Gastrocnemius medialis (tissue), 4 donors: ENCODE data around the gene KISS1. TPM values are rescaled to one million over a fixed set of nuclear protein-coding genes. Genes with fewer than 3 reads are reported as not detected.

Source experiments
- ATAC-seq, 2 donors: fragments of 150-250 bp; one replicate each; pipeline ENCODE4 v1.9.1; 2016
- DNase-seq, 2 donors: peaks; one replicate each; pipeline ENCODE4 v3.0.0-alpha.2; 2019
- H3K27ac ChIP-seq, 4 donors: fragments of 200-600 bp; sonication (generic); 1 replicate in 1 of 4; 2 replicates in 3 of 4; pipeline ENCODE4 v1.5.1; 2016 to 2018; ENCODE audit warnings: mild to moderate bottlenecking in 2 of 4, moderate library complexity in 1 of 4
- H3K27me3 ChIP-seq, 3 donors: fragments of 200-600 bp; sonication (generic) in 2 of 3; 1 replicate in 1 of 3; 2 replicates in 2 of 3; pipeline versions ENCODE4 v1.5.1 to v1.6.0; 2016 to 2019; ENCODE audit warnings: mild to moderate bottlenecking in 1 of 3, moderate library complexity in 1 of 3
- H3K36me3 ChIP-seq, 2 donors: fragments of 200-600 bp; sonication (generic) in 1 of 2; one replicate each; pipeline ENCODE4 v1.5.1; 2017 to 2018
- H3K4me1 ChIP-seq, 2 donors: fragments of 200-600 bp; sonication (generic) in 1 of 2; one replicate each; pipeline ENCODE4 v1.5.1; 2016 to 2017; ENCODE audit warnings: mild to moderate bottlenecking in 2 of 2
- H3K4me3 ChIP-seq, 4 donors: fragments of 200-600 bp; sonication (generic) in 3 of 4; 1 replicate in 1 of 4; 2 replicates in 3 of 4; pipeline ENCODE4 v1.5.1; 2016 to 2019; ENCODE audit warnings: mild to moderate bottlenecking in 2 of 4
- H3K9me3 ChIP-seq, 3 donors: fragments of 200-600 bp; sonication (generic) in 2 of 3; 1 replicate in 1 of 3; 2 replicates in 2 of 3; pipeline ENCODE4 v1.5.1; 2016 to 2019
- CTCF ChIP-seq, 5 experiments: fragments of 450-650 bp in 3 of 5; fragments of 200-600 bp in 2 of 5; sonication (generic) in 2 of 5; IDR thresholded peaks in 4 of 5; conservative IDR thresholded peaks in 1 of 5; 1 replicate in 4 of 5; 2 replicates in 1 of 5; pipeline ENCODE4 v1.5.1; 2016 to 2019; ENCODE audit warnings: antibody characterized with exemption in 5 of 5, mild to moderate bottlenecking in 3 of 5, moderate library complexity in 3 of 5
- POLR2A ChIP-seq, 2 donors: fragments of 450-650 bp; IDR thresholded peaks; one replicate each; pipeline ENCODE4 v1.6.1; 2017; ENCODE audit warnings: antibody characterized with exemption in 2 of 2, mild to moderate bottlenecking in 2 of 2, moderate library complexity in 2 of 2
- in situ Hi-C, 4 donors: fragments of 200-750 bp; cut with MboI; loops; one replicate each; pipeline versions ENCODE4 v1.15.0 to v1.8.0; 2017; ENCODE audit warnings: low sequenced_read_pairs in 4 of 4
- intact Hi-C: fragments of 100-400 bp; cut with DNase I; formaldehyde crosslinking; loops from one replicate; pipeline ENCODE4 v1.15.1; 2023; ENCODE audit warnings: low total_unique reads
- total RNA-seq, 4 donors: library from RNA; depleted of rRNA; stranded (reverse); fragments of >200 nt; gene quantifications; one replicate each; pipeline versions ENCODE4 v1.1.0 to v1.2.3, GENCODE V29; 2016

The KISS1 gene
- total RNA-seq, 4 donors from 2014 or later, result not detected

GRCh38 chr1:204211046-204211445 lies 14.8 kb upstream of the KISS1 start:
- Histone ChIP-seq H3K4me3 (no peak overlapping the region), H3K27me3 (peaks cover 5 to 8% (median 7%) of the 10 kb centered on the region in 3 donors), H3K4me1 (peaks cover 0 to 6% of the 10 kb centered on the region in 2 donors), H3K9me3 (no peaks in the 10 kb centered on the region), H3K27ac (no peak overlapping the region), H3K36me3 (no peaks in the 10 kb centered on the region)
- in situ Hi-C loops, result loop anchor here in 3 of 4 donors (5.0 to 25.0 kb wide), 2 partner anchors 151 kb away; partner anchors contain the start of gene PLEKHA6 (in 1 of the 3)
- DNase-seq, result no peak
- no peak for ATAC-seq
- intact Hi-C loops, result loop anchor here (5.0 kb wide), 1 partner anchor 96 kb away; no protein-coding TSS in a partner anchor
- TF ChIP-seq CTCF (IDR thresholded peaks at IDR 0.05 in 4 of 5, conservative IDR thresholded peaks at IDR 0.05 in 1 of 5) (no peak), POLR2A (IDR thresholded peaks at IDR 0.05) (no peak)

- no peak overlapping the region for H3K4me3 ChIP-seq
- intact Hi-C loops, result loop anchor here (1.0 to 5.0 kb wide), 2 partner anchors 45 to 345 kb away; partner anchors contain the start of gene SNRPE
Observed at GRCh38 chr1:204207136-204207616, 10.9 kb upstream of the KISS1 start.

GRCh38 chr1:204206121-204206520 lies 9.8 kb upstream of the KISS1 start:
- DNase-seq (no peak), ATAC-seq (no peak)
- H3K4me3 ChIP-seq, result no peak overlapping the region
- H3K9me3 ChIP-seq, result no peaks in the 10 kb centered on the region
- H3K36me3 ChIP-seq, result no peaks in the 10 kb centered on the region
- TF ChIP-seq CTCF (IDR thresholded peaks at IDR 0.05 in 4 of 5, conservative IDR thresholded peaks at IDR 0.05 in 1 of 5) (no peak), POLR2A (IDR thresholded peaks at IDR 0.05) (no peak)
- intact Hi-C loops (loop anchor here (5.0 kb wide), 1 partner anchor 344 kb away; the partner anchor contains the start of gene SNRPE), in situ Hi-C loops (loop anchor here in 3 of 4 donors (5.0 to 25.0 kb wide), 2 partner anchors 39 to 156 kb away; partner anchors contain the start of genes REN (in 2 of the 3) and PLEKHA6 (in 1 of the 3))
- H3K27ac ChIP-seq, result no peak overlapping the region
- H3K27me3 ChIP-seq, result peaks cover 0 to 6% (median 3%) of the 10 kb centered on the region in 3 donors
- H3K4me1 ChIP-seq, result no peaks in the 10 kb centered on the region

More at GRCh38 chr1:204207136-204207616, 10.9 kb upstream of the KISS1 start:
- no peak for TF ChIP-seq POLR2A (IDR thresholded peaks at IDR 0.05)
- TF ChIP-seq CTCF (IDR thresholded peaks at IDR 0.05 in 4 of 5, conservative IDR thresholded peaks at IDR 0.05 in 1 of 5), result peak; percentile 61 to 91 (median 88)
- H3K36me3 ChIP-seq, result no peaks in the 10 kb centered on the region
- ATAC-seq (peak; percentile 74 to 75), DNase-seq (peak; percentile 34 to 37)
- peaks cover 0 to 6% (median 3%) of the 10 kb centered on the region in 3 donors for H3K27me3 ChIP-seq
- no peaks in the 10 kb centered on the region for H3K9me3 ChIP-seq
- in situ Hi-C loops, result loop anchor here in 3 of 4 donors (5.0 to 25.0 kb wide), 2 partner anchors 40 to 155 kb away; partner anchors contain the start of genes REN (in 2 of the 3) and PLEKHA6 (in 1 of the 3)
- no peak overlapping the region for H3K27ac ChIP-seq
- H3K4me1 ChIP-seq, result no peaks in the 10 kb centered on the region

GRCh38 chr1:204205486-204205885 lies 9.2 kb upstream of the KISS1 start:
- Histone ChIP-seq H3K4me3 (no peak overlapping the region), H3K36me3 (no peaks in the 10 kb centered on the region), H3K27ac (no peak overlapping the region), H3K4me1 (peaks cover 0 to under 1% of the 10 kb centered on the region in 2 donors), H3K9me3 (no peaks in the 10 kb centered on the region), H3K27me3 (peaks cover 0 to 6% (median 3%) of the 10 kb centered on the region in 3 donors)
- ATAC-seq, result no peak
- TF ChIP-seq CTCF (IDR thresholded peaks at IDR 0.05 in 4 of 5, conservative IDR thresholded peaks at IDR 0.05 in 1 of 5), result no peak
- no peak for TF ChIP-seq POLR2A (IDR thresholded peaks at IDR 0.05)
- DNase-seq, result no peak
- in situ Hi-C loops (loop anchor here in 3 of 4 donors (5.0 to 25.0 kb wide), 2 partner anchors 38 to 157 kb away; partner anchors contain the start of genes REN (in 2 of the 3) and PLEKHA6 (in 1 of the 3)), intact Hi-C loops (loop anchor here (5.0 kb wide), 1 partner anchor 343 kb away; the partner anchor contains the start of gene SNRPE)
